Stimulated activated CD4-positive, alpha-beta T cell treated with anti-CD3 and anti-CD28 coated beads, Interleukin-2, amount 100 ng/mL, for 24 hours (primary cell): ENCODE data around the gene C22orf23.

Experiments used
- DNase-seq, 2 donors: peaks; one replicate each; pipeline ENCODE4 v3.0.0-alpha.2; 2020

C22orf23 gene

GRCh38 chr22:37953437-37954179 is at the start of gene C22orf23, which contains the start of gene POLR2F:
Gene C22orf23 (minus strand): TSS chr22:37953601. CDS start chr22:37953149, 452 bp downstream.
Gene POLR2F (plus strand): TSS chr22:37953699. CDS start chr22:37953788, 89 bp downstream.
- DNase-seq: peak; percentile 96 to 97

GRCh38 chr22:37999640-38000272 is 46.4 kb upstream of the C22orf23 start:
- DNase-seq: no peak

DNA sequence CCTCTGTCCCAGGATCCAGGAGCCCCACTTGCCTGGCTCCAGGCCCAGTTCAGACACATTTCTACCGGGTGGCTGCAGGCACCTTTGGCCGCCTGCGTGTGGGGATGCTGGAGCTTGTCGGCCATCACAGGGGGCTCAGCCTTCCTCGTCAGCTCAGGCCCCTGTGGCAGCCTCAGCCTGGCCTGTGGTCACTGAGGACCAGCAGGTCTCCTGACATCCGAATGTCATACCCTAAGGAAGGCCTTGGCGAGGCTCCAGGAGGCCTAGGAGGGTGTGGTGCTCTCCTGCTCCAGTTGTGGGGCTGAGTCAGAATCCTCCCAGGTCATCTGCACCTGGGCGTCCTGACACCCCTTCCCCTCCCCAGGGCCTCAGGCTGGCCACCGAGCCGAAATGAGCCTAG is 45.8 kb upstream of the C22orf23 start:
- DNase-seq: no peak

DNA sequence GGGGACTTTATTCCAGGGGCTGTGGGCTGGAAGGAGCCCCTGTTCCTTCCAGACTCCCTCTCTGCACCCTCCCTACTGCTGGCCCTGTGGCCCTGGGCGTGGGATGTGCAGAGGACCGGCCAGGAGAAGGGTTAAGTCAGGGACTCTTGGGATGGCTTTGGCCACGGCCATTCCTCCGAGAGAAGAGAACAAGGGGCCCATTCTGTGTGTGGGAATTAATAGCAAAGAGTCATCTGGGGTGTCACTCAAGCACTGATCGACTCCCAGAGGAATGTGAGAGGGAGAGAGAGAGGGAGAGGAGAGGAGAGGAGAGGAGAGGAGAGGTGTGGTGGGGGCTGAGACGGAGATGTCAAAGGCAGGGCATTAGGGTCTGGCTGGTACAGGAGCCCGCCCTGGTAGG is 45.1 kb upstream of the C22orf23 start:
- no peak for DNase-seq

DNA sequence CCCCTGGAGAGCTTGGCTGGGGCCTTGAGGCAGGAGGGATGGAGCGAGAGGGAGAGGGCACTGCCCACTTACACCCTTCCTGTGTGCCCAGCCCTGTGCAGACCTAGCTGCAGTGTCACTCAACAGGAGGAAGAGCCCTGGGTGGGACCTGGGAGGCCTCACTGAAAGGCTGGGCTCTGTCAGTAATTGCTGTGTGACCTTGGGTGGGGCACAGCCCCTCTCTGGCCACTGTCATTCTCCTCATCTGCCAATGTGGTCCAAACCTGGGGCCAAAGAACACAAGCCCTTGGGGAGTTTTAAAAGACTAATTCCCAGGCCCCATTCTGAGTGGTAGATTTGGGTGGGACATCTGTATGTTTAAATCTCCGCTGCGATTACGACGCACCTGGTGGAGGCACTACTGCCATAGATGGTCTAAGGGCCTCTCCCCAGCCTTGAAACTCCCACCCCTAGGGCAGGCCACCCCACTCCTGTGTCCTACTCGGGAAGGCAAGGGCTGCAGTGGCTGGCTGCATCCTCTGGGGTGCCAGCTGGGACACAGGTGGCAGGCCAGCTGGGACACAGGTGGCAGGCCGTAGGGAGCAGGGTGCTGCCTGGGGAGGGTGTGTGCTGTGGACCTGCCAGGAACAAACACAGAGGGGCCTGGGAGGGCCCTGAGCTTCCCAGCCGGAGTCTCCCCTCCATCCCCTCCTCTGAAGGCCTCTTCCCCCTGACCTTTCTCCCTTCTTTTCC is 43.3 kb upstream of the C22orf23 start:
- DNase-seq: no peak

GRCh38 chr22:37996079-37996478 is 42.7 kb upstream of the C22orf23 start:
- no peak for DNase-seq

- DNase-seq: no peak
Measured at GRCh38 chr22:37995460-37995859, 42.1 kb upstream of the C22orf23 start.

GRCh38 chr22:37994982-37995381 is 41.6 kb upstream of the C22orf23 start:
- DNase-seq: no peak

DNA sequence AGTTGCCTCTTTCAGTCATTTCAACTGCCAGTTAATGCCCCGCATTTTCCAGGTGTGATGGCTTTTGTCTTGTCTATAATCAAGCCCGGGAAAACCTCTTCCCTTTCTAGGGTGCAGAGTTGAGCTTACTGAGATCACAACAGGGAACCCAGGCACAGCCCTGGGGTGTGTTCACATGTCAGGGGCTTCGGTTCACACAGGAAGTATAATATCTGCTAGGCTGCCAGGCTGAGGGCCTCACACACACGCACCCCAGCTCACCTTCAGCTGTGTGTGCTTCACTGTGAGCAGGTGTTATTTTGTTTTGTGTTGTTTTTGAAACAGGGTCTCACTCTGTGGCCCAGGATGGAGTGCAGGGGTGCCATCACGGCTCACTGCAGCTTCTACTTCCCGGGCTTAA is 40.6 kb upstream of the C22orf23 start:
- DNase-seq: no peak

- DNase-seq: no peak
Measured at GRCh38 chr22:37991731-37992442, 38.5 kb upstream of the C22orf23 start.

DNA sequence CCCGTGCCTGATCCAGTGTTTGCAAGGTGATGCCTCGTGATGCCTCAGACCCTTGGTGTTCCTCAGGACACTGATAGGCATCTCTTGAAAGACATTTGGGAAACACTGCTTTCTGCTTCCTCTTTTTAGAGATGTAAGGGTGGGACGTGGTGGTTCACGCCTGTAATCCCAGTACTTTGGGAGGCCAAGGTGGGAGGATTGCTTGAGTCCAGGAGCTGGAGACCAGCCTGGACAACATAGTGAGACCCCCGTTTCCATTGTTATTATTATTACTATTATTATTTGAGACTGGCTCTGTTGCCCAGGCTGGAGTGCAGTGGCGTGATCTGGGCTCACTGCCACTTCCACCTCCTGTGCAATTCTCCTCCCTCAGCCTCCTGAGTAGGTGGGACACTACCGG is 37.5 kb upstream of the C22orf23 start:
- DNase-seq: no peak

DNA sequence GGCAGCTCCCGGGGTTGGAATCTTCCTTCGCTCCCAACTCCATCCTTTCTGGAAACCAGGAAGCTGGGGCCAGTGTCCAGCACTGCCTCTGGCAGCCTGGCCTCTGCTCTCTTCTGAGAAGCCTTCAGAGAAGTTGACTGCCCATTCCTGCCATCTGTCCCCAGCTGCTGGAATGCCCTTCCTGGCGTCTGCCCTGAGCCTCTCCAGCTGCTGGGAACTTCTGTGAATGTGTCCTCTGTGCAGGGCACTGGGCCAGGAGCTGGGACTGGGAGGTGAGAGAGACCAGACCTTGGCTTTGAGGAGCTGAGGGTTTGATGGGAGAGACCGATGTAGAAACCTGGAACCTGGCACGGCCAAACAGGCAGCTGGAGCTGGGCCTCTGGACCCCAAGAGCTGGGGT is 36.9 kb upstream of the C22orf23 start:
- no peak for DNase-seq

GRCh38 chr22:37989146-37990045 is 36.0 kb upstream of the C22orf23 start:
- DNase-seq: no peak

DNA sequence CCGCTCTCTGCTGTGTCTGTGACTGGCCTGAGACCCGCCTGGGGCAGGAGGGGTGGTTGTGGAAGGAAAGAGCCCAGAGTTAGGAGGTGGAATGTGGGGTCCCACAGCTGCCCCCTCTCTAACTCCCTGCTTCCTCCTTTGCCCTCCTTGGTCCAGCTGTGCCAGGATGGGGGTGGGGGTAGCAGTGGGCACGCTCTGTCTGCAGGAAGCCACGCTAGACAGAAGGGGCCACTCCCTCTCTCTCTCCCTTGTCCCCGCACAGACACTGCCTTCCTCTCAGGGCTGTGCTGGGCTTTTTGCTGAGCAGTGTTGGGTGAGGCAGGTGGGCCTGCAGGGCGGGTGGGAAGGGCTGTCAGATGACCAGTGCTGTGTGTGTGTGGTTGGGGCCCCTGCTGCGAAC is 33.0 kb upstream of the C22orf23 start:
- no peak for DNase-seq

GRCh38 chr22:37985751-37986281 is 32.4 kb upstream of the C22orf23 start:
- no peak for DNase-seq

GRCh38 chr22:37985050-37985585 is 31.7 kb upstream of the C22orf23 start:
- DNase-seq: no peak

DNA sequence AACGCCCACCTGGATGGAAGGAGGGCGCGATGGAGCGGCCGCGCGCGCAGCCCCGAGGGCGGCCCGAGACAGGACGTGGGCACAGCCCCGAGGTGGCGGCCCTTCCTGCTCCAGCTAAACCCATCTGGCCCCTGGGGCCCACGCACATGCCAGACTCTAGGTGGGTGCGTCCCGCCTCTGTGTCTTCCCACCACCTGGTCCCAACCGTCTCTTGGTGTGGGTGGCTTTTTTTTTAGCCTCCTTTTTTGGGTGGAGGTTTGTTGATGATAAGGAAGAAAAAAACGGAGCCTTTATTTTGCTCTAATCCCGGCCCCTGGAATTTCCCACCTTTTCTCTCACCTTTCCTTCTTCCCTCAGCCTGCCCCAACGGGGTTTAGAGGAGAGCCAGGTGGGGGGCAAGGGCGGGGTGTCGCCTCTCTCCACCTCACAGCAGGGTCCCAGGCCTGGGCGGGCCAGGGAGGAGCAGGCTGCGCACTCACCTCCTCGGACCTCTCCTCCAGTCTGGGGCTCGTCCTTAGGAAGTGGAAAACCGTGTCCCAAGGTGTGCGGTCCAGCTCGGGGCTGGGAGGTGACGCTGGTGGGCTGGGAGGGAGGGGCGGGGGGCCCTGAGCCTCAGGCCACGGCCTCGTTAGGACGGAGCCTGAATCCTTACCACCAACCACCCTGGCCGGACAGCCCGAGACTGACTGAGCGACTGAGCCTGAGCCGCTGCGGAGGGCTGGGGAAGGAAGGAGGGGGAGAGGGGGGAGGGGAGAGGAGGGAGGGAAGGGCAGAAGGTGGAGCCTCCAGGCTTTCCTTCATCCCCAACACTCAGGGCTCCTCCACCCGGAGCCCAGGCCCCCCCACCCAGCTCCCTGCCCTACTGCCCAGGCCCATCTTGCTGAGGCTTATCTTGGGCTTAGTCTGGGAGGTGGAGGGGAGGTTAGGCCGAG is 30.7 kb upstream of the C22orf23 start, which contains the start of gene SOX10:
Gene SOX10, minus strand, starts transcription at position 696 of the 932 bp plus-strand sequence. CDS start 771 bp downstream, outside the sequence.
- DNase-seq: no peak

GRCh38 chr22:37982938-37983859 is 29.8 kb upstream of the C22orf23 start:
- DNase-seq: peak in 1 of 2 donors; percentile 7
